ENCODE measurements around the gene CUEDC2. TPM values are rescaled to one million over a fixed set of nuclear protein-coding genes. Genes with fewer than 3 reads are reported as not detected.
A peak's percentile ranks its signal among the peaks of the same experiment; 100 is the strongest.

CUEDC2 gene
- total RNA-seq, 1 donor from 2014 or later: 64.2 TPM

- peaks cover 25% of the 10 kb centered on the region for H3K36me3 Mint-ChIP-seq (ENCODE audit: low read depth)
- H3K4me1 Mint-ChIP-seq: peaks cover 21% of the 10 kb centered on the region
- no peaks in the 10 kb centered on the region for H3K9me3 Mint-ChIP-seq
- DNase-seq: no peak
- H3K27me3 Mint-ChIP-seq: no peaks in the 10 kb centered on the region
- peak overlapping the region; percentile 40 for H3K27ac Mint-ChIP-seq
- intact Hi-C loops (cut with micrococcal nuclease): no loop called here
- no peak overlapping the region for H3K4me3 Mint-ChIP-seq
Observed at GRCh38 chr10:102425444-102425843, 6.9 kb downstream of the CUEDC2 start.

DNA sequence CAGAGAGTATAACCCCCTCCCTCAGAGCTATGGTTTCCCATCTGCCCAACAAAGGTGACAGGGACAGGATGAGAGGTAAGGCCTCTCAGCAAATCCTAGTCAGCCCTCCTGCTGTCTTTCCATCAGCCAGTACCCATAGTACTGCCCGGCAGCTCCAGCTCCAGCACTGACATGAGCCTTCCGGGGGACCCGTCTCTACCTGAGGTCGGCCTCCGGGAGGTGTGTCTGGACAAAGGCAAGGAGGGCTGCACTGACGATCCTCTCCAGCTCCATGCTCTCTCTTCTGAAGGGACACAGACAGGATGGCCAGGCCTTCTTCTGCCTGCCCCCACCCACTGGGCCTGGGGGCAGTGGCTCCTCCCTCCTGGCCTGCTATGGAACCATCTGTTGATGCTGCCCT is 7.5 kb downstream of the CUEDC2 start:
- DNase-seq: no peak
- Mint-ChIP-seq H3K4me3 (no peak overlapping the region), H3K4me1 (peaks cover 24% of the 10 kb centered on the region), H3K9me3 (no peaks in the 10 kb centered on the region), H3K27ac (no peak overlapping the region), H3K36me3 (ENCODE audit: low read depth) (peaks cover 25% of the 10 kb centered on the region), H3K27me3 (no peaks in the 10 kb centered on the region)
- intact Hi-C loops (cut with micrococcal nuclease): no loop called here

DNA sequence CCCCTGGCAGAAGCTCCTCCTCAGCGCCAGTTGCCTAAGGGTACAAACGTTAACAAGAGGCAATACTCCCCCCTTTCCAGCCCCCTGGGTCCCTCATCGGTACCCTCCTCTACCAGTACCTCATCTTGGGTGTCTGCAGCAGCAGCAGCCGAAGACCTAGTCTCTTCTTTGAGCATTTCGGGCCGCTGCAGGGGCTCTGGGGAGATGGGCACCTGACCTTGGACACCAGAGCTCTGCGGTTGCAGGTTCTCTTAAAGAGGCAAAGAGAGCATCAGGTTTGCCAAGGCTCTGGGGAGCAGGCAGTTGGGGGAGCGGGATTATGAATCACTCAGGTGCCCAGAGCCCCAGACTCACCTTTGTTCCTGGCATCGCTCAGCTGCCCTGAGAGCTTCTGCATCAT is 8.2 kb downstream of the CUEDC2 start:
- no peak for DNase-seq
- no peak overlapping the region for H3K27ac Mint-ChIP-seq
- H3K9me3 Mint-ChIP-seq: no peaks in the 10 kb centered on the region
- H3K4me3 Mint-ChIP-seq: no peak overlapping the region
- H3K4me1 Mint-ChIP-seq: peaks cover 30% of the 10 kb centered on the region
- H3K27me3 Mint-ChIP-seq: peaks cover under 1% of the 10 kb centered on the region
- intact Hi-C loops (cut with micrococcal nuclease): no loop called here
- H3K36me3 Mint-ChIP-seq (ENCODE audit: low read depth): peaks cover 25% of the 10 kb centered on the region

DNA sequence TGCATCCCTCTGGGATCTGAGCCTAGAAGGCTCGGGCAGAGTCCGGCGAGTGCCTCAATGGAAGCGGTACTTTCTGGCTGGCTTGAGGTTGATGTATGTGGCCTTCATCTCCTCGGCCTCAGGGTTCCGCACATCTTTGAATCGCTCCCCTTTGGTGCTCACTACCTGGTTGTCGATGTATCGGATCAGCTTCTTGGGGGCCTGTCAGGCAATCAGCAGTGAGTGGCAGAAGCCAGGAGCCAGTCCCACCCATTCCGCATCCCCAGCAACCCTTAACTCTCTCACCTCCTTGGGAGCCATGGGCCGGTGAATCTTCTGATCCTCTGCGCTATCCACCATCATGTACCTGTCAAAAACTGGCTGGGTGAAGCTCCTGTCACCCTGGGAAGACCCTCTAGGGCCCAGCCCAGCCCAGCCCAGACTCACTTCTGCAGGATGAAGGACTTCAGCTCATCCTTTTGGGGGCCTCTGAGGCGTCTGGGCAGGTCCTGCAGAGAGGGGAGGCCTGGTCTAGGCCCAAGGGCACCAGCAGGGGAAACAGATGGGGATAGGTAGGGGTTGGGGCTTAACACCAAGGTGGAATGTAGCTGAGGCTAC is 8.9 kb downstream of the CUEDC2 start:
- Mint-ChIP-seq H3K27ac (no peak overlapping the region), H3K9me3 (no peaks in the 10 kb centered on the region), H3K27me3 (peaks cover 5% of the 10 kb centered on the region), H3K4me3 (peak overlapping the region; percentile 66), H3K36me3 (ENCODE audit: low read depth) (peaks cover 25% of the 10 kb centered on the region), H3K4me1 (peaks cover 34% of the 10 kb centered on the region)
- intact Hi-C loops (cut with micrococcal nuclease): no loop called here
- no peak for DNase-seq

- Mint-ChIP-seq H3K4me1 (peaks cover 33% of the 10 kb centered on the region), H3K27ac (peak overlapping the region; percentile 67), H3K9me3 (no peaks in the 10 kb centered on the region), H3K4me3 (peak overlapping the region; percentile 96), H3K27me3 (peaks cover 13% of the 10 kb centered on the region), H3K36me3 (ENCODE audit: low read depth) (peaks cover 24% of the 10 kb centered on the region)
- intact Hi-C loops (cut with micrococcal nuclease): loop anchor here (1.0 kb wide), 1 partner anchor 57 kb away; no protein-coding TSS in a partner anchor
- DNase-seq: peak; percentile 89
Observed at GRCh38 chr10:102422545-102423129, 9.7 kb downstream of the CUEDC2 start.

- no peaks in the 10 kb centered on the region for H3K9me3 Mint-ChIP-seq
- peaks cover 26% of the 10 kb centered on the region for H3K4me1 Mint-ChIP-seq
- peak overlapping the region; percentile 95 for H3K27ac Mint-ChIP-seq
- intact Hi-C loops (cut with micrococcal nuclease): loop anchor here (1.0 kb wide), 6 partner anchors 10 to 80 kb away; partner anchors contain the start of genes ACTR1A and CUEDC2
- H3K4me3 Mint-ChIP-seq: peak overlapping the region; percentile 96
- peak; percentile 75 for DNase-seq
- peaks cover 18% of the 10 kb centered on the region for H3K27me3 Mint-ChIP-seq
- H3K36me3 Mint-ChIP-seq (ENCODE audit: low read depth): peaks cover 17% of the 10 kb centered on the region
Observed at GRCh38 chr10:102421757-102422512, 10.4 kb downstream of the CUEDC2 start.

DNA sequence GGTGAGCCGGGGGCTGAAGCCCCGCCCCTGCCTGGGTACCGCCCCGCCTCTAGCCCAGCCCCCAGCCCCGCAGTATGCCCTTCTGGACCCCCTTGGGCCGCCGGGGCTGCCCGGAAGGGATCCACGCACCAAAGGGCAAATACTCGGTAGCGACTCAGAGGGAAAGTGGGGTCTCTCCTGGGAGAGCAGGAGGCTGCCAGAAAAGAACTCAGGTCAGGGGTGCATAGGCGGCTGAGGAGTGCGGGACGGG is 10.9 kb downstream of the CUEDC2 start:
- H3K27ac Mint-ChIP-seq: peak overlapping the region; percentile 95
- H3K4me1 Mint-ChIP-seq: peaks cover 26% of the 10 kb centered on the region
- no peaks in the 10 kb centered on the region for H3K9me3 Mint-ChIP-seq
- intact Hi-C loops (cut with micrococcal nuclease): loop anchor here (1.0 kb wide), 5 partner anchors 11 to 81 kb away; partner anchors contain the start of genes ACTR1A and CUEDC2
- H3K36me3 Mint-ChIP-seq (ENCODE audit: low read depth): peaks cover 17% of the 10 kb centered on the region
- peaks cover 18% of the 10 kb centered on the region for H3K27me3 Mint-ChIP-seq
- no peak for DNase-seq
- H3K4me3 Mint-ChIP-seq: peak overlapping the region; percentile 96

DNA sequence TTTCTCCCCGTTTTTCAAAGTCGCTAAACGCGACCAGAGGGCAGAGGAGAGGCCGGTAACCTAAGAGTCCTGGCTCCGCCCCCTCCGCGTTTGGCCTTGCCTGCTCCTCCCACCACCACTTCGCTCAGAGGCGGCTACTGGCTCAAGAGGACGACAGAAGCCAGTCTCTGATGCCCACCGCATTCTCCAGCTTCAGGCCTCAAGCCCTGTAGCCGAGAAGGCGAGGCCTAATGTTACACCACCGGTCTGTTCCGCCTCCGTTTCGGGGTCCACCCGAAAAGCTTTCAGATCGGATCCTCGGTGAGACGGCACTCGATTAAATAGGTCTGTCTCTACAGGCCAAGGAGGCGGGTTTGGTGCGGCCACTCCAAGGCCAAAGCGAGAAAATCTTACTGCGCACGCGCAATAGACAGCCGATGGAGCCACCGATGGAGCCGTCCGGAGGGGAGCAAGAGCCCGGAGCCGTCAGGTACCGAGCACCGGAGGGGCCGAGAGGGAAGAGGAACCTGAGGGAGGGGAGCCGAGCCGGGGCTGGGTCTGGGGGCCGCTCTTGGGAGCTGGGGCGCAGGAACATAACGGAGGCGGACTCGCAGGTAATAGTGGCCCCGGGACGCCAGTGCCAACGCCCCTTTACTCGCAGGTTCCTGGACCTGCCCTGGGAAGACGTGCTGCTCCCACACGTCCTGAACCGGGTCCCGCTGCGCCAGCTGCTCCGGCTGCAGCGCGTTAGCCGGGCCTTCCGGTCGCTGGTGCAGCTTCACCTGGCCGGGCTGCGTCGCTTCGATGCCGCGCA is 11.5 kb downstream of the CUEDC2 start, which contains the start of gene FBXL15:
FBXL15 (plus strand) TSS at position 123 of the 793 bp plus-strand sequence; CDS start at position 417, 294 bp downstream.
- Mint-ChIP-seq H3K4me1 (peaks cover 26% of the 10 kb centered on the region), H3K9me3 (no peaks in the 10 kb centered on the region), H3K36me3 (ENCODE audit: low read depth) (peaks cover 17% of the 10 kb centered on the region), H3K27me3 (peaks cover 21% of the 10 kb centered on the region), H3K27ac (peak within 1 kb of the TSS; percentile 95), H3K4me3 (peak within 1 kb of the TSS; percentile 96)
- intact Hi-C loops (cut with micrococcal nuclease): loop anchor here (1.0 kb wide), 6 partner anchors 11 to 269 kb away; partner anchors contain the start of genes ACTR1A, CUEDC2 and NOLC1
- peak; percentile 99 for DNase-seq

DNA sequence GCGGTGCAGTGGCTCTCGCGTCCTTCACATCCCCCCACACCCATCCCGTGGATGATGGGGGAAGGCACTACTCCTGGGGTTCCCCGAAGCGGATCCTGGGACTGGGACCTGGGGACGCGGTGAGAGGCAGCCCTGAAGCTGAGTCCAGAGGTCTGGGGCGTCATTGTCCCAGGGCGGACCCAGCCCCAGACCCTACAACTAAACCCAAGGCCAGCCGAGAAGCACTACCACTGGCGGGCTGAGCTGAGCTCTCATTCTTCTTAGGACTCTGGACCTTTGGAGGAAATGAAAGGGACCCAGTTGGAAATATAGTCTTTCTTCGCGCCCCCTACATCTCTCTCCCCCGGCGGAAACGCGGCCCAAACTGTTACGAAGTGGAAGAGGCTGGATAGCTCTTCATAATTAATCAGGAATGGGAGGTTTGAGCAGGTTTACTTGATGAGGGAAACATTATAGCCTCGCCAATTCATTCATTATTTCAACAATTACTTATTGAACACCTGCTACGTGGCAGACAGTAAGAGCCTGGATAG is 12.1 kb downstream of the CUEDC2 start:
- Mint-ChIP-seq H3K4me3 (peak overlapping the region; percentile 96), H3K4me1 (peaks cover 26% of the 10 kb centered on the region), H3K27me3 (peaks cover 21% of the 10 kb centered on the region), H3K27ac (peak overlapping the region; percentile 95), H3K9me3 (no peaks in the 10 kb centered on the region), H3K36me3 (ENCODE audit: low read depth) (peaks cover 14% of the 10 kb centered on the region)
- intact Hi-C loops (cut with micrococcal nuclease): loop anchor here (1.0 kb wide), 1 partner anchor 268 kb away; the partner anchor contains the start of gene NOLC1
- DNase-seq: peak; percentile 75

DNA sequence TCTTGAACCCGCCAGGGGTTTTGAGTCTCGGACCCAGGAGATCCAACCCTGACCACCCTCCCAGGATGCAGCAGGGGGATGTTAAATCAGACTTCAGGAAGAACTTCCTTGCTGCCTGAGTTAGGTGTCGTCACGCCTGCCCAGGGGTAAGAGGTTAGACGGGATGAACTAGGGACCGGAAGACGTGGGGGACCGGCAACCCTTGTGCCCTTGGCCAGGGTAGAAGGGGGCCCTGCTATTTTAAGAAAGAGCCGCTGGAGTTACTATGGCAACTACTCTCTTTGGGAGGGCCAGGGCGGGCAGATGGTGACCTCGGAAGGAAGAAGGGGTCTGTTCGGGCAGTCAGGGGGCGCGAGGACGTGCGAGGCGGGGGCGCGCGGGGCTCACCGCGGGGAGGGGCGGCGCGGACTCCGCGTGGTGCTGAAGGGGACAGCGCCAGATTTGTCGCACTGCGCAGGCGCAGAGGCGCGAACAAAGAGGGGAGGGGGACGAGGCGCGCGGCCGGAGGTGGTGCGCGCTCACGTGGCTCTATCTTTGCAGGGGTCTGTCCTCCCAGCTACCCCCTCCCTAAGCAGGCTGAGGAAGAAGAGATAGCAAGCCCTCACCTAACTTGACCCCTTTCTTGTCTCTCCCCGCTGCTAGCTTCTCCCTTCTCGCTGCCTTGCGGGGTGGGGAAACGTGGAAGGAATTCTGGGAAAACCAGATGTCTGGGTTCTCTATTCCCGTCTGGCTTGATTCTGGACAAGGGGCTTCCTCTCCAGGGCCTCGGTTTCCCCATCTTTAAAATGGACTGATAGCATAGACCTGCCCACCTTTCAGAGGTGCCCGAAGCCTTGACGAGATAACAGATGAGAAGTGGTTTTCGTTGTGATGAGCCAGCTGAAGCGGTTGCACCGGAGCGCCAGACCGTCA is 12.8 kb downstream of the CUEDC2 start:
- peak overlapping the region; percentile 95 for H3K27ac Mint-ChIP-seq
- H3K36me3 Mint-ChIP-seq (ENCODE audit: low read depth): peaks cover 12% of the 10 kb centered on the region
- intact Hi-C loops (cut with micrococcal nuclease): loop anchor here (1.0 kb wide), 1 partner anchor 267 kb away; the partner anchor contains the start of gene NOLC1
- peak overlapping the region; percentile 96 for H3K4me3 Mint-ChIP-seq
- peak; percentile 96 for DNase-seq
- H3K4me1 Mint-ChIP-seq: peaks cover 26% of the 10 kb centered on the region
- peaks cover 21% of the 10 kb centered on the region for H3K27me3 Mint-ChIP-seq
- no peaks in the 10 kb centered on the region for H3K9me3 Mint-ChIP-seq

DNA sequence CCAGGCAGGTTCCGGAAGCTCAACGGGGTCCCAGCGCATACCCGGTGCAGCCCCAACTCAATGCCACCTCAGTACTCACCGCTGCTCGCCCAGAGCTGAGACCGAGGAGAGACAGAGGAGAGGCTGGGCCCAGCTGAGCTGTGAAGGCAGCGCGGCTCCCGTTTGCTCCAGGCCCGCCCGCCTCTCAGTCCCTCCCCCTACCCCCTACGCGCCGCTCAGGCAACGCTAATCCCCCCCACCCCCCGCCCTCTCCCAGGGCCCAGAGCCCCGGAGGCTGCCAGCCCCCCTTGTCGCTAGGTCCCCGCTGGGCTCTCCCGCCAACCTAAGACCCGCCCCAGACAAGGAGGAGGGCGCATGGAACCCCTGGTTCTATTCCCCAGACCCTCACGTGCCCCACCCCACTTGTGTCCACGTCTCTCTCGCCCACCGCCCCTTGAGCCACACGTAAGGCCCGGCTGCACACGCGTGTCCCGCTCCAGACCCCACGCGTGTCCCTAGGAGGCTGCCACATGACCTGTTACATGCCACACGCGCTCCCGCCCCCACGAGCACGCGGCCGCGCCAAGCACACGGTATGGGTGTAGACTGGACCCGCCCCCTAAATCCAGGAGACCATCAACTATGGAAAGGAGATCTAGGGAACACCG is 13.6 kb downstream of the CUEDC2 start, which contains the start of gene PSD:
PSD (minus strand) TSS at position 164 of the 647 bp plus-strand sequence. CDS start 1,747 bp downstream, outside the sequence.
- Mint-ChIP-seq H3K4me3 (peak within 1 kb of the TSS; percentile 96), H3K36me3 (ENCODE audit: low read depth) (peaks cover 10% of the 10 kb centered on the region), H3K9me3 (no peaks in the 10 kb centered on the region), H3K4me1 (peaks cover 29% of the 10 kb centered on the region), H3K27ac (peak within 1 kb of the TSS; percentile 95), H3K27me3 (peaks cover 24% of the 10 kb centered on the region)
- intact Hi-C loops (cut with micrococcal nuclease): no loop called here
- no peak for DNase-seq

DNA sequence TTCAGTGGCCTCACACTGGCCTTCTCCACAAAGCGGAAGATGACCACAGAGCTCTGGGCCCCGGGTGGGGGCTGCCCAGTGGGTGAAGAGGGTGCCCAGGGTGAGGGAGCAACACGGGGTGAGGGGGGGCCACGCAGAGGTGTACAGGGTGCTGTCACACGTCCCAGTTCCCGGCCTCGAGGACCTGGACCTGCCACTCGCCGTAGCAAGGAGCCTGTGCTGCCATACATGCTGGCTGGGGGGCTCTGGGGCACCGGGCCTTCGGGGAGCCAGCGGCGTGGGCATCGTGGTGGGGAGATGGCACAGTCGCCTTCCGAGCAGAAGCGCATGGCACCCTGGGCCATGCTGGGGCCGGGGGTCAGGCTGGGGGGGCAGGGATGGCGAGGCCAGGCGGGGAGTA is 15.7 kb downstream of the CUEDC2 start:
- intact Hi-C loops (cut with micrococcal nuclease): no loop called here

More for the DNA sequence above, 15.7 kb downstream of the CUEDC2 start:
- Mint-ChIP-seq H3K4me3 (no peak overlapping the region), H3K4me1 (peaks cover 23% of the 10 kb centered on the region), H3K27ac (no peak overlapping the region), H3K27me3 (peaks cover 27% of the 10 kb centered on the region), H3K36me3 (ENCODE audit: low read depth) (peaks cover 2% of the 10 kb centered on the region), H3K9me3 (no peaks in the 10 kb centered on the region)
- DNase-seq: no peak

All from activated CD4-positive, alpha-beta T cell treated with anti-CD3 and anti-CD28 coated beads, Interleukin-2, amount 10 ng/mL, durations not matched to agents 24 days and 14 days (primary cell).